Stimulated activated CD8-positive, alpha-beta memory T cell treated with anti-CD3 and anti-CD28 coated beads, Interleukin-7, amount 100 ng/mL, for 4 hours (primary cell): ENCODE measurements around the gene PRX.

Source experiments
- DNase-seq, 2 donors: peaks; one replicate each; pipeline ENCODE4 v3.0.0-alpha.2; 2020; ENCODE audit warnings: low read depth in 2 of 2

The PRX gene

DNA sequence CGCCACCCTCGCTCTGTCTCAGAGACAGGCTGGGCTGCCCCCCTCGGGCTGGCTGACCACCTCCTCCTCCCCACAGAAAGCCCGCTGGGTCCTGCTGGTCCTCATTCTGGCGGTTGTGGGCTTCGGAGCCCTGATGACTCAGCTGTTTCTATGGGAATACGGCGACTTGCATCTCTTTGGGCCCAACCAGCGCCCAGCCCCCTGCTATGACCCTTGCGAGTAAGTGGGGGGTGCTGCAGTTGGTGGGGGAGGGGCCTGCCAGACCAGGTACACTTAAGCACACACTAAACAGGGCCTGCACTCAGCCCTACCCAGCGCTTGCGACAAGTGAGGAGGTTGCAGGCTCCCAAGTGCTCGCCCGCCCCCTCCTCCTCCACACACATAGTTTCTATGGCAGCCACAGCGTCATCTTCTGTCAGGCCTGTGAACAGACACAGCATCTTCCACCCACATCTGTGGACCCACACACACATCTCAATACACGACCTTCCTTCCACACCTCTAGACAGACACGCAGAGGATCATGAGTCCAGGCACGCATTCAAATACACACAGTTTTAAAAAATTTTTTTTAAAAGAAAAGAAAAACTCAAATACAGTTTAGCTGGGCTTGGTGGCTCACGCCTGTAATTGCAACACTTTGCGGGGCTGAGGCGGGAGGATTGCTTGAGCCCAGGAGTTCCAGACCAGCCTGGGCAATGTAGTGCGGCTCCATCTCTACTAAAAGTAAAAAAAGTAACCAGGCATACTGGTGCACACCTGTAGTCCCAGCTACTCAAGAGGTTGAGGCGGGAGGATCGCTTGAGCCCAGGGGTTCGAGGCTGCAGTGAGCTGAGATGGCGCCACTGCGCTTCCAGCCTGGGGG is 46.2 kb downstream of the PRX start:
- no peak for DNase-seq

DNA sequence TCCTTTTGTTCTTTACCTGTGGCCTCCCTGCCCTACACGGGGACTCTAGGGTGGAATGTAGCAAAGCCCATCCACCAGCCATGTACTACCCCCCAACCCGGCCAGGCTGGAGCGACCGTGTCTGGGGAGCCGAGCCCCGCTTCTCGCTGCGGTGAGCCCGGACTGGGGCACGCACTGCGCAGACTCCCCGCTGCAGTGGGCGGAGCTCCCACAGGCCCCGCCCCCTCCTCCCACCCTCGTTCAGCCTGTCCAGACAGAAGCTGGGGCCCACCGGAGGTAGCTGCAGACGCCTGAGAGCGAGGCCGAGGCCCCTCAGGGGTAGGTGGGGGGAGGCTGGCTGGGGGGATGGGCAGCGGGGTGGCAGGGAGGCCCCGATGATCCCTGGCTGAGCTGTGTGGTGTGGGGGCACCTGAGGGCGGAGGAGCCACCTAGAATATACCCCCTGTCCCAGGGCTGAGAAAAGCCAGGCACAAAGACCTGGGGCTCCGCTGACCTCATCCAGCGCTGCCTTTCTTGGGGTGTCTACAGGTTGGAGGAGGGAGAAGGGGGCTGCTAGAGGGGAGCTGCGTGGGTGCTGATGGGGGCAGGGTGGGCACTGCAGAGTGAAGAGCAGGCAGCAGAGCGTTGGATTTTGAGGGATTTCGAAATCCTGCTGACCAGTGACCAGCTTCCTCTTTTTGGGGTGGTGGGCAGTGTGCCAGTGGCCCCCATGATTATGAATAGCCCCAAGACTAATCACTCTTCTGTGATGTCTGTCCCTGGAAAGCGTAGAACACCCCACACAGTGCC is 47.4 kb downstream of the PRX start:
- DNase-seq, result peak in 1 of 2 donors; percentile 32

DNA sequence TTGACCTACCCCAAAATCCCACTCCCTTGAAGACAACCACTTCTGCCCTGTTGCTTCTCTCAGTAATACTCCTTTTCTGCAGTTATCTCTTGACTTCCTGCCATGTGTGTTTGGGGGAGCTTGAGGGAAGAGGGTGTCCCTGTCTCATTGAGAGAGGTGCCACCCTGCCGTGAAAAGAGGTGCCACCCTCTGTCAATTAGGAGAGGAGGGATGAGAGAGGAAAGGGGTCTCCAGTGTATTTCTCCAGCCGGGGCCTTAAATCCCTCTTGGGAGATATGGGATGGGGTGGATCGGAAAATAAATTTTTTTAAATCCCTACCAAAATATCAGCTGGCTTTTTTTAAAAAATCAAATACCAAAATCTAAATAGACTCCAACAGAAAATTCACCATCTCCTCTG is 48.2 kb downstream of the PRX start:
- no peak for DNase-seq

DNA sequence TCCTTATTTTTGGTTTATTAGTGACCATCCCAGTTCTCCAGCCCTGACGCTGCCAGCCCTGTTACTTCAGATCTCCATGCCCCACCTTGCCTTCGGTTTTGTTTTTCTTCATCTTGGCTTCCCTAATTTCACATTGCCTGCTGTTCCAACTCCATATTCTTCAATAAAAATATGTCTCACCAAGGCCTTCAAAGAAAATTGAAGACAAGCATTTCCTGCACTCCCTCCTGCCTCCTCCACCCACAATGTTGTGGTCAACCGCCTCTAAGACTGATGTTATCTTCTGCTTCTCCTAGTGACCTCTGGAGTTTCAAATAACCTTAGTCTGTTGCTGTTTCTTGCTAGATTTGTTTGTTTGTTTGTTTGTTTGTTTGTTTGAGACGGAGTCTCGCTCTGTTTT is 50.1 kb downstream of the PRX start:
- no peak for DNase-seq

DNA sequence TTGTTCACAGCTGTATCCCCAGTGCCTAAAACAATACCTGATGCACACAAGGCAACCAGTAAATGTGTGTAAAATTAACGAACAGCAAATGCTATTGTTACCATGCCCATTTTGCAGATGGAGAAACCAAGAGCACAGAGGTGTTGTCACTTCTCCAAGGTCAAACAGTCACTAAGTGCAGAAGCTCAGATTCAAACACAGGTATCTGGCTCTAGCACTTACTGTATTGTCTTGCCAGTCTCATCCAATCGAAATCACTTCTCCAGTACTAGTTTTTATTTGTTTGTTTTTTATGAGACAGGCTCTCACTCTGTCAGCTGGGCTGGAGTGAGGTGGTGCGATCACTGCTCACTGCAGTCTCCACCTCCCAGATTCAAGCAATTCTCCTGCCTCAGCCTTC is 51.0 kb downstream of the PRX start:
- no peak for DNase-seq

DNA sequence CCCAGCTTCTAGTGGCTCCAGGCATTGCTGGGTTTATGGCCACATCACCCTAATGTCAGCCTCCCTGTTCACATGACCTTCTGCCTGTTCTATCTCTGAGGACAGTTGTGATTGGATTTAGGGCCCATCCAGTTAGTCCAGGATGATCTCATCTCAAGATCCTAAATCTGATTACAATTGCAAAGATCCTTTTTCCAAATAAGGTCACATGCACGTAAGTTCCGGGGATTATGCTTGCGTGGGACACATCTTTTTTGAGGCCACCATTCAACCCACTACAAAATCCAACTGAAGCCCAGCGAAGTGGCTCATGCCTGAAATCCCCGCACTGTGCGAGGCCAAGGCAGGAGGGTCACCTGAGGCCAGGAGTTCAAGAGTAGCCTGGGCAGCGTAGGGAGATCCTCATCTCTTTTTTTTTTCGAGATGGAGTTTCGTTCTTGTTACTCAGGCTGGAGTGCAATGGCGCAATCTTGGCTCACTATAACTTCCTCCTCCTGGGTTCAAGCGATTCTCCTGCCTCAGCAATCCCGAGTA is 52.4 kb downstream of the PRX start:
- DNase-seq, result no peak

DNA sequence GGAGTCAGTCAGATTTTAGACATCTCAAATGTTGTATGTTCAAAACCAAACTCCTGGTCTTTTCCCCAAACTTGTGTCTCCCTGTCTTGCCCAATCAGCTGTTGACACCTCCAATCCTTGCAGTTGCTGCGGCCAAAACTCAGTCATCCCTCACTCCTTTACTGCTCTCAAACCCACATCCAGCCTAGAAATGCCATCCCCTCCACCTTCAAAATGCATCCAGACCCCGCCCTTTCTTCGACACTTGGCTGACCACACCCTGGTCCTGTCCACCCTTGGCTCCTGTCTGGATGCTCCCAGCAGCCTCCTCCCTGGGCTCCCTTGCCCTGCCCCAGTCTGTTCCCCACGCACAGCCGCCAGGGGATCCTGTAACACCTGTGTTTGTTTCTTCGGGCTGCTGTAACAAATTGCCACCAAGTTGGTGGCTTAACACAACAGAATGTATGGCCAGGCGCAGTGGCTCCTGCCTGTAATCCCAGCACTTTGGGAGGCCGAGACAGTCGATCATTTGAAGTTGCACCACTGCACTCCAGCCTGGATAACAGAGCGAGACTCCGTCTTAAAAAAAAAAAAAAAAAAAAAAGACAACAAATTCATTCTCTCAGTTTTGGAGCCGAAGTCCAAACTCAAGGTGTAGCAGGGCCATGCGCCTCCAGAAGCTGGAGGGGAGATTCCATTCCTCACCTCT is 53.0 kb downstream of the PRX start:
- no peak for DNase-seq

DNA sequence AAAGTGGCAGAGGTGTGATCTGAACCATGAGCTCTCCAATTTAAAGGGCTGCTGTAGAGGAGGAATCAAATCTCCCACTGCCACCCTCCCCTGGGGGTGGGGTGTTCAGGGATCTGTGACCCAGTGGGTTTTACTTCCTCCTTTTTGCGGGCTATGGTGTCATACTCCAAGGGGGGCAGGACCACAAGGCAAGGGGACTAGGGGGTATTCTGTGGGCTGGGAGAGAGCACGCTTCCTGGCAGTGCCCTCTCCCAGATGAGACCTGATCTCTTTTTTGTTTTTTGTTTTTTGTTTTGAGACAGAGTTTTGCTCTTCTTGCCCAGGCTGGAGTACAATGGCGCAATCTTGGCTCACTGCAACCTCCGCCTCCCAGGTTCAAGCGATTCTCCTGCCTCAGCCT is 54.4 kb downstream of the PRX start:
- DNase-seq, result no peak

DNA sequence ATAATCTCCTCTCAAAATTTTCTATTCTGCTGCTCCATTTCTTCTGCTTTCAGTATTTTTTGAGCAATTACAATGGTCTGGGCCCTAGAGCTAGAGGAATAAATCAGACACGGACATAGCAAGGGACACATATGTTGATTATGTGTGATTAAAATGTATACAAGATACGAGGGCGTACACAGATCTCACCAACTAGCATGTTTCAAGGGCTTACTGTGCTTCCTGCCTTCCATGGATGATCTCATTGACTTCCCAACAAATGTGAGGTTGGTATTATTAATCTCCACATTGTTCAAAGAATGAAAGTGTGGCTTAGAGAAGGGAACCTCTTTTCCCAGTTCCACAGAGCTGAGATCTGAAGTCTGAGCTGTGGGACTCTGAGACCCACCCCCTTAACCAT is 55.5 kb downstream of the PRX start:
- no peak for DNase-seq

DNA sequence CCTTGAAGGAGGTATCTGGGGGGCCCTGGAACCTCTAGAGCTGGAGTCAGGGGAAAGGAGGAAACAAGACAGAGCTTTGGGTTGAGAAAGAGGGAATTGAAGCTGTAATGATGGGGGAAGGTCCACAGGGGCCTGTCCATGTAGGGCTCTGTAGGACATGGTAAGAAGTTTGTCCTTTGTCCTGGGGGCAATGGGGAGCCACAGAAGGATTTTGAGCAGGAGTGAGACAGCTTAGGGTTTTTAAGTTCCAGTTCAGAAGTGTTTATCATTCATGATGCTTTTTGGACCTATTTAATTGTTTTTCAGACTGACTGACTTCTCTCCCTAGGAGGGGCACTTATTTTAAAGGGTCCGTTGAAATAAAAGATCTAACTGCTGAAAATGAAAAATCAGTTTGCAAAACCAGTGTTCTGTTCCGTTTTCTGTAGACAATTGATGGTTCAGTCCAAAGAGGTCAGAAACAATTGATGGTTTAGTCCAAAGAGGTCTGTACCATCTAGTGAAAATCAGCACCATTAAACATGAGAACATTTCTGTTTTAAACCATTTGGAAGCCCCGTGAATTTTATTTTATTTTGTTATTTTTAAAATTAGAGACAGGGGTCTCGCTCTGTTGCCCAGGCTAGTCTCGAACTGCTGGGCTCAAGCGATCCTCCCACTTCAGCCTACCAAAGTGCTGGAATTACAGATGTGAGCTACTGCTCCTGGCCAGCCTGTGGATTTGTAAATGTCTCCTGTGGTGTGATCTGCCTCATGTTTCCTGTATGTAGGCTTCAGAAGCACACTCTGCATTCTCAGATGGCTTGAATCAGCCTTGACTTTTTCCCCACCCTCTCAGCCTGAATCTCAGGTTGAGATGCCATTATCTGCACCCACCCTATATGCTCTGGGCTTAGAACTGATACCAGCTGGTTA is 56.2 kb downstream of the PRX start:
- DNase-seq, result no peak

DNA sequence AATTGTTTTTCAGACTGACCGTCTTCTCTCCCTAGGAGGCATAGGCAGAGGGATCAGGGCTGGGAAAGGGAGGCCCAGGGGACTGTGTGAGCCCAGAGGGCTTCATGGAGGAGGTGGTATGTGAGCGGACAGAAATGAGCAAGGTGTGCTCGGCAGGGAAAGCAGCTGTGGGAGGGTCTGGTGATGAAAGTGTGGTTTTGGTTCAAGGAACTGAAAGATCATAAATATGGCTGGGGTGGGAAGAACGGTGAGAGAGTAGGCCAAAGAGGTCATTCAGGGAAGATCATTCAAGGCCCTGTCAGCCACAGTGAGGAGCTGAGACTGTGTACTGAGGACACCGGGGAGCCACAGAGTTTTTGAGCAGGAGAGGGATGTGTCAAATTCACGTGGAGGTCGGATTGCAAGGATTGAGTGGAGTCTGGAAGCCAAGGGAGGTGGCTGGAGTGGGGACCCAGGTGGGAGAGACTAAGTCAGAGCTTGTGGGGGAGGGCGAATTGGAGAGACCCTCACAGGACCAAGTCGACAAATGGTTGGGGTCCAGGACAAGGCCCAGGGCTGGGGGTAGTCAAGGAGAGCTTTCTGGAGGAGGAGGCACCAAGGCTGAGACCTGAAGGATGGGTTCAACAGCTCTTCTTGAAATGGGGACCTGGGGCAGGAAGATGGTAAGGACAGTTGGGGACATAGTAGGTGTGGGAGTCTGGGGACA is 57.0 kb downstream of the PRX start:
- DNase-seq, result no peak

DNA sequence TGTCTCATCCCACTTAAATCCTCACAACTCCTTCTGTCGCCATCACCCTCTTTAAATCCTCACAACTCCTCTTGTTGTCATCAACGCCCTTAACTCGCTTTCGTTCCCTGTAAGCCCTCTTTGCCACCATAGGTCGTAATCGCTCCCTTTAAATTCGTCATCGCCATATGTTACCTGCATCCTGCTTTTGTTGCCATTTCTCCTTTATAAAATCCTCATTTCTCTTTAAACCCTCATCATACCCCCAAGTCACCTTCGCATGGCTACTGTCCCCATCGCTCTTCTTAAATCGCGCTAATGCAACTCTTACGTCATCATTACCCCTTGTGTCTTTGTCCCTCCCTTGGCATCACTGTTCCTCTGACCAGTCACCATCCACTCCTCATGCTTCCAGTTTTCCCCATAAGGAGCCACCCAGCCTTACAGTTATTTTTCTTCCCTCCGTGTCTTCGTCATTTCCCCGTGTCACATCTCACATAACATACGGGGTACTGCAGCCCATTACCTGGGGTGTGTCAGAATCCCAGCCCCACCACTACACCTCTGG is 64.1 kb downstream of the PRX start:
- no peak for DNase-seq

DNA sequence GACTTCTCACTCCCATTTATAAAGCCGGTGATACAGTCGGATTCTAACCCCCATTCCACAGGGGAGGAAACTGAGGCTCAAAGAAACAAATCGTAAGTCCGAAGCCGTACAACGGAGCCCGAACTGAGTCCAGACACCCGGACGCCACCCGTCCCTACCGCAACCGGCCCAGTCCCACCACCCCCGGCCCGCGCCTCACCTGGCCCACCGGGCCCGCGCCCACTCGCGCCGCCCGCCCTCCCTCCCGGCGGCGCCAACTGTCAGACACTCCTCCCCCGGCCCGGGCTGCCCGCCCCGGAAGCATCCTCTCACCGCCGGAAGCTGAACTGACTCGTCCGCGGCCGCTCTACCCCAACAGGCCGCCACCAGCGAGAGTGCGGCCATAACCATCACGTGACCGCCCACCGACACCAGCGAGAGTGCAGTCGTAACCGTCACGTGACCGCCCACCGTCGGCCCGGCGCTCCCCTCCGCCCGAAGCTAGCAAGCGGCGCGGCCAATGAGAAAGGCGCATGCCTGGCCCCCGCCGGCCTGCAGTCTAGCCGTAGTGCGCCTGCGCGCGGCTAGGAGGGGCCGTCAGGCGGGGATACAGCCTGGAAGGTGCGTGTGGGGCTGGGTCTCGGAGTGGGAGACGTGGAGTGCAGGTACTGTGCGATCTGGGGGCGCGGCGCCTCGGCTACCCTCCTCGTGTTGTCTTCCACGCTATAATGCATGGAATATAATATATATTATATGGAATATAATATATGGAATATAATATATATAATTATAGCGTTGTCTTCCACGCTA is 64.9 kb downstream of the PRX start, which contains the start of the genes C19orf47 and PLD3:
C19orf47 (minus strand) TSS at position 273 of the 789 bp plus-strand sequence. CDS start 6,540 bp downstream, outside the sequence.
PLD3 (plus strand) TSS at position 571 of the 789 bp plus-strand sequence. CDS start 17,789 bp downstream, outside the sequence.
- peak; percentile 98 to 99 for DNase-seq

DNA sequence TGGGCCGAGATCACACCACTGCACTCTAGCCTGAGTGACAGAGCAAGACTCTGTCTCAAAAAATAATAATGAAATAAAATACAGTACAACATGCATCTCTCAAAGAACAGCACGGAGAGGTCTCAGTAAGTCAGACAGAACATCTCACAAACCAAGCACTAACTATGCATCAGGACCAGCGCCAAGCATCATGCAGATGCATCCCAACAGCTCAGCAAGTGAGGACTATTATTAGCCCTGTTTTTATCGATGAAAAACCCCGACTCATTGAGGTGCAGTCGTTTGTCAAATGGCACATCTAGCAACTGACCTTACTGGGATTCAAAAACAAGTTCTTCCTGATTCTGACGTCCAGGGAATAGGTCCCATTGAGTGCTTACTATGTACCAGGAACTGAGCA is 68.8 kb downstream of the PRX start:
- no peak for DNase-seq
